GM12864 (cell line): ENCODE results near the gene MOB3A.

ENCODE experiments used
- DNase-seq: peaks from one replicate; pipeline ENCODE4 v3.0.0-alpha.2; 2011; ENCODE audit warnings: low read depth
- H3K4me3 ChIP-seq: 2 replicates; pipeline ENCODE4 v1.5.1; 2011; ENCODE audit warnings: mild to moderate bottlenecking, low read depth, low read length, control low read depth
- CTCF ChIP-seq: IDR thresholded peaks from 2 replicates; pipeline ENCODE4 v1.5.1; 2011; ENCODE audit warnings: low read depth, mild to moderate bottlenecking, moderate library complexity, low read length, control low read depth, inconsistent platforms; ENCODE audit errors: missing control alignments

The MOB3A gene

GRCh38 chr19:2057484-2058469 is 38.3 kb downstream of the MOB3A start:
- DNase-seq, result no peak
- H3K4me3 ChIP-seq, result no peak overlapping the region
- no peak for TF ChIP-seq CTCF

GRCh38 chr19:2056837-2057192 is 39.3 kb downstream of the MOB3A start:
- no peak for DNase-seq
- no peak overlapping the region for H3K4me3 ChIP-seq
- no peak for TF ChIP-seq CTCF

- no peak for DNase-seq
- TF ChIP-seq CTCF, result peak; percentile 10
- H3K4me3 ChIP-seq, result peak overlapping the region; percentile 11
Observed at GRCh38 chr19:2055931-2056836, 39.9 kb downstream of the MOB3A start.

GRCh38 chr19:2054763-2055162 is 41.4 kb downstream of the MOB3A start:
- no peak for DNase-seq
- H3K4me3 ChIP-seq, result no peak overlapping the region
- no peak for TF ChIP-seq CTCF

GRCh38 chr19:2053601-2054389 is 42.3 kb downstream of the MOB3A start:
- TF ChIP-seq CTCF, result no peak
- no peak overlapping the region for H3K4me3 ChIP-seq

GRCh38 chr19:2051773-2052704 is 44.1 kb downstream of the MOB3A start:
- TF ChIP-seq CTCF, result no peak
- H3K4me3 ChIP-seq, result peak overlapping the region; percentile 51
- no peak for DNase-seq

More at GRCh38 chr19:2053601-2054389, 42.3 kb downstream of the MOB3A start:
- no peak for DNase-seq
